LoVo (cell line): ENCODE data around the gene SMARCE1.
A peak's percentile ranks its signal among the peaks of the same experiment; 100 is the strongest.
"Not testable (repeated sequence)": the region's sequence is repeated elsewhere in the genome, so short reads cannot be mapped to it uniquely, and the experiment has no call there.

ENCODE experiments used
- DNase-seq: peaks from one replicate; pipeline ENCODE4 v3.0.0-alpha.2; 2016; ENCODE audit warnings: low spot score

The SMARCE1 gene

DNA sequence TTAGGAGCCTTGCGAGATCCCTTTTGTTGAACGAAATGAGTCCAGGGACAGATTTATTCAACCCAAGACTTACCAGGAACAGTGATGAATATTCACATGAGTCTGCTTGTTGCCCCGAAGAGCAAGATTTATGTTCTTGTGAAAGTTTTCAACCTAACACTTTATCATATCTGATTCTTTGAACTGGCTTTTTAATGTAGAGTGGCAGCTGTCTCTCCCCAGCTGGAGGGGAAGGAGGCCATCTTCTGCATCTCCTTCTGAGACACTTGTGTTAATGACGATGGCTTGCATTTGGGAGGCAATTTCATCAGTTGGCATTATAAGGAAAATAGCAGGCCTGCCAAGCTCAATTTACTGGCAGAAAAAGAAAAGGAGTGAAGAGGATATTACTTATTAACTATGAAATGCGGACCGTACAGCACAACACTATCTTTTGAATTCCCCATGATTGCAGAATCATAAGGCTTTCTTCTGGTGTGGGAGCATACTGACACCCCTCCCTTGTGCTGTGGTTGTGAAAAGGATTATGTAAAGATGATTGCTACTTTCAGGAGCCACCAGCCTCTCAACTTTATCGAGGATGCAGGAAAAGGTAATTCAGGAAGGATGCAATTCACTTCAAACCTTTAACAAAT lies 35.7 kb downstream of the SMARCE1 start:
- no peak for DNase-seq

DNA sequence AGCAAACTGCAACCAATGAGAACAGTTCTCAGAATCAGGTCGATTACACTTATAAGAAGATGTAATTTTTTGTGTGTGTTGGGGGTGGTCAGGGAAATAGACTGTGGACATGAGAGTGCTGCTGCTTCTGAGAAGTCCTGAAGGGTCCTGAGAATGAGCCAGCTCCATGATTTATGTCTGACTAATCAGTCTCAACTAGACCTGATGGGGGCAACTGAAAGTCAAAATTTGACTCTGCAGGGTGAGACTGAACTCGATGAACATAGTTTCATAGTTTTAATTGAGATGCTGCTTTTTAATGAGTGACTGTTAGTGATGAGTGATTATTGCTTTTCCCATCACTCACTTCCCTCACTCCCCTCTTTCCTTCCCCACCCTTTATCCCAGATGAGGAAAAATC lies 37.3 kb downstream of the SMARCE1 start:
- no peak for DNase-seq

DNA sequence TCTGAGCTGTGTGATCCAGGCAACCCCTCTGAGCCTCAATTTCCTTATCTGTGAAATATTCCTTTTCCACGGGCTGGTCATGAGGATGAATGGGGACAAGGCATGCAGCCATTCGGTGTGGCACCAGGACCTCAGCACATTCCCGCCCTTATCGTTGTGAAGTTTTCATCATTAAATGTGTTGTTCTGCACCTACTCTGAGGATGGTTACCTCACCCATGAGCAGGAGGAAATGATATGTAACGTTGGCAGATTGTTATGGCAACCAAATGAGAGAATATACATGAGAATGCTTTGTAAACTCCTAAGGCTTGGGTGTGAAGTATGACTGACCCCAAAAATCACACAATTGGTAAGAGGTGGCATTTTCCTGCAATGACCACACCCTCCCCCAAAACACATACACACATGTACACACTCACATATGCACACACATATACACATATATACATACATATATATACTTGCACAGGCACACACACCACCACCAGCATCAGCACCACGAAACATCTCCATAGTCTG lies 39.5 kb downstream of the SMARCE1 start:
- DNase-seq: no peak

DNA sequence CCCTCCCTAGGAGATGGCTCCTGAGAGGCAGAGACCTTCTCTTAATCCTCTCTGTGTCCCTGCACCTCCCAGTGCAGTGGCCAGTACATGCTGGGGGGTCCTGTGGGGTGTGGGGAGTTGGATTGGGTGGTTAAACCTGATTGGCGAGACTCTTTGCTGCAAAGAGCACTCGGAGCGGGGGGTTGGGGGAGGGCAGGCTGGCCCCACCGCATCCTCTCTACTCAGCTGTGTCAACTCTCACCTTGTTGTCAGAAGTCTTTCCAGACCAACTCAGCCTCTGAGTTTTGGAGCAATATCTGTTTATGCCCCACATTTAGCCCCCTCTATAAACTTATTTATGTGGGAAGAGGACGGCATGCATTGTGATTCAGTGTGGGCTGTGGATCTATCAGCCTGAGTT lies 40.0 kb downstream of the SMARCE1 start:
- no peak for DNase-seq

DNA sequence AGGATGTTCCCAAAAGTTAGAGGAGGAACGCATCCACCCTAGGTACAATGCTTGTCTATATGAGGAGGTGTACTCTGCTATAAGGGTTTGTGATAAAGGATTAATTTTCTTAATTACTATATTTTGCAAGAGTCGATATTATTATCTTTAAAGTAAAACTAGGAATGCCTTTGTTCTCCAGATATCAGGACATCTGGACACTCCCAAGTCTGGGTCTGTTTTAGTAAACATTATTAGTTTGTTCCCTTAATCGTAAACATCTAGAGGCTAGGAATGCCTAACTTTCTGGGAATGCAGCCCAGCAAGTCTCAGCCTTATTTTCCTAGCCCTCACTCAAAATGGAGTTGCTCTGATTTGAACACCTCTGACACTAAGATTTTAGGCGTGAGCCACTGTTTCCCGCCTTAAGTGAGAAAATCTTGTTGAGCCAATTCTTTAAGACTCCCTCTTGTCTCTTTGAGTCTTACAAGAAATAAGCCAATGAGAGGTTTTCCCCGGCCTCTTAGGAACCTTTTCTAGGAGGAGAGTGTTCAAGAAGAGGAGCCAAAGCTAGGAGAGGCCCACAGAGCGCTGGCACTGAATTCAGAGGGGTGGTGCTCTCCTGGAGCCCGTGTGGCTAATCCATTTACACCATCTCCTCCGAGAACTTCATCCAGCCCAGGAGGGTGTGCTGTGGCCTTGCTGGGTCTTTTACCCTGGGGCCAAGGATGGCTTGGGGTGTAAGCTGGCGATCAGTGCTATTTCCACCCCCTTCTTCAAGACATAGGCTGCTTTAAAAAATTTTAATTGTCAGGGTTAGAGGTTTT lies 40.9 kb downstream of the SMARCE1 start:
- DNase-seq: no peak

DNA sequence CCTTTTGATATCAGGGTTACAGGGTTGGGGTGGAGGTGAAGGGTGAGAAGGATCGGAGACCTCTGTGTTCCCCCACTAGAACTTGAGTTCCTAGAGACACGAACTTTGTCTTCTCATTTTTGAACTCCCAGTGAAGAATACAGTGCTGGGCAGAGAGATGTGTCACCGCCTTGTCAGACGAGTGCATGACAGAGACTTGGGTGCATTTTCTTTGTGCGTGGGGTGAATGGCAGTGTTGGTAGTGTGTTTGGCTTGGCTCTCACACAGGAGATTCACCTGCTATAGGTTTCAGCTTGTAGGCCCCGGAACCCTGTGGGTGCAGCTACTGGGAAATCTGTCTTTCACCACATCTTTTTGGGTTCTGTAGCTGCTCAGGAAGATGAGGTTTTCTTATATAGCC lies 42.3 kb downstream of the SMARCE1 start:
- no peak for DNase-seq

DNA sequence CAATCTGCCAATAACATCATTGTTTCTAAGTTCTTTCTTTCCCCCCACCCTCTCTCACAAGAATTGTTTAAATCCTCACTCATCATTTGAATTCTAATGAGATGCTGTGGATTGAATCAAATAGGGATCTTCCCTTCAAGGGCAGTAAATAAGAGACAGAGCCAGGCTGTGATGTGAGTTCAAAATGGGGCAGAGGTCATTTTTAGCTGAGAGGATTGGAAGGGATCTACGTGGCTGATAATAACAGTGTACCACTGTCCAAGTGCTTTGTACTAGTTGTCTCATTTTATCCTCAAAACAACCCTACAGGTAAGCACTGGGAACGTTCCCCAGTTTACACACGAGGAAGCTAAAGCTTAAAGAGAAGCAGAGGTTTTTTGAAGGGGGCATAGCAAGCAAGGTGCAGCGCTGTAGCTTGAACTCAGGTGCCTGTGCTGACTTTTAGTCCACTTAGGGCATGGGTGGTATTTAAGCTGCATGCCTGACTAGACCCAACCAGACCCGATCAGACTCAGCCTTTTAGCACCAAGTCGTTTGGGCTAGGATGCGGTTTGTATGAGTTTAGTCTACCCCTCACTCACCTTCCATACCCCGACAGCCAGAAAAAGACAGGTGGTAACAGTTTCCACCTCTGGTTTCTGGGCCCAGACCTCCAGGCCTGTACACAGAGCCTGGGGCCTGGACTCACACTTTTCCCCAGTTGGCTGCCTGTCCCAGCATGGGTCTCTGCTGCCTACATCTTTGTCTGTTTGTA lies 43.1 kb downstream of the SMARCE1 start:
- no peak for DNase-seq

DNA sequence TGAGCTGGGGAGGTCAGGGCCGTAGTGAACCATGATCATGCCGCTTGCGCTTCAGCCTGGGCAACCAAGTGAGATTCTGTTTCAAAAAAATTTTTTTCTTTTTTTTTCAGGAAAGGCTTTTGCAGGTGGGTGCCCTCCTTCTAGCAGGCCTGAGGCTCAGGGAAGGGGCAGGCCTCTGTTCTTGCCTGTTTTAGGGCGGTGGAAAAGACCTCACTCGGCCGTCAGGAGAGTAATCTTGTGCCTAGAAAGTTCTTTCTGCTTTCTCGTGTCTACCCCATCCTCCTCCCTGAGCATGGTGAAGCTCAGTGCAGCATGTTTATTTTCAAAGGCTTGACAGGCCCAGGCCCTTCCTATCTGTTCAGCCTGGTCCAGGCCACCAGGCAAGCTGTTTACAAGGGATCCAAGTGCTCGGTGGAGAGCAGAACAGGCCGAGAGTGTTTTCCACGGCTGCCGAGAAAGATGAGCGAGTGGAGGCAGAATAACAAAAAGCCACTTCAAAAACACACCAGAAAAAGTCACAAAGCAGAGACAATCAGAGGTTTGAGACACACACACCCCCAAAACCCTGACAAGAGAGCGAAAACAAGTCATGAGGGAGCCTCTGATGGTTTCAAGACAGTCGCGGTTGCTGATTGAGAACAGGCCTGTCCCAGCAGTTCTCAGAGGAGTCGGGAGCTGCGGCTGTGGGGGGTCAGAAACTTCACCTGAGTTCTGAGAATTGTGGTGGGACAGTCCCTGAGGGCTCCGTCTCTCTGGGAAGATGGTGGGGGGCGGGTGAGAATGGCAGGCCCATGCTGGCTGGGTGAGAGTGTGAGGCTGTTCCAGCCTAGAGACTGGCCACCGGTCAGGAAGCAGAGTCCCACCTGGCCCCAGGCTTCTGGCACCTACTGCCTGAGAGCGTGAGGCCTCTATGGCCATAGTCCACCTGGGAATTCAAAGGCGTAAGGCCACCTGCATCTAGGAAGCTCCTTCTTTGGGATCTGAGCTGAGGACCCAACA lies 44.9 kb downstream of the SMARCE1 start:
- no peak for DNase-seq

DNA sequence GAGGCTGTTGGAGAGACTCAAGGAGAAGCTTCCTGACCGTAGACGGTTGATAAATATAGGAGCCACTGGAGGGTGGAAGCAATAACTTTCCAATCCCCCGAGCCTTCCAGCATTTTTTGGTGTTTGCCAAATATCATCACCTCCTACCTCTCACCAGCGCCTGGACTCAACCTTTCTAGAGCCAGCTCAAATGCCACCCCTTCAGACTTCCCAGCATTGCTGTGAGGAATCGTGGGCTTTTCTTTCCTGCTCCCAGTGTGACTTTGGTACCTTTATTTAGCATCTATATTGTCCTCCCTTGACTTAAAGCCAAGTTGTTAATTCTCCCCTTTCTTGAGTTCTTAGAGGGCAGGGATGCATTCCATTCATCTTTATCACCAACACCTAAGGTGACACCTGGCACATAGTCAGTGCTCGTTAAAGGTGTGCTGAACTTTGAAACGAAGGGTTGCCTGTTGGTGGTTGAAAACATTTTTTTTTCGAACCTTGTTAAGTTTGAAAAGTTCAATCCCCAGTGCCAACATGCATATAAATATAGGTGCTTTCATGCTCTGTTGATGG lies 47.1 kb downstream of the SMARCE1 start:
- DNase-seq: peak; percentile 78

DNA sequence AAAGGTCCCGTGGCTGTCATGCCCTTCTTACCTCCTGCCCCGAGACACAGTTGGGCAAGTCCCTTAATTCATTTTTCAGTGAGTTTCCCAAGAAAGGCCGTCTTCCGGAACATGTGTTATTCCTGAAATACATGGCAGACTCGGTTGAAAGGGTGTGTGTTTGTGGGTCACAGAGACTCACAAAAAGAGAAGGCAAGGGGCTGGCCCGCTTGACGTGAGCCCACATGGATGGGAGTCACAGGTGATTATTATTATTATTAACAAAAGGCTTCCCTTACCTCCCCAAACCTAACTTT lies 48.2 kb downstream of the SMARCE1 start:
- no peak for DNase-seq

DNA sequence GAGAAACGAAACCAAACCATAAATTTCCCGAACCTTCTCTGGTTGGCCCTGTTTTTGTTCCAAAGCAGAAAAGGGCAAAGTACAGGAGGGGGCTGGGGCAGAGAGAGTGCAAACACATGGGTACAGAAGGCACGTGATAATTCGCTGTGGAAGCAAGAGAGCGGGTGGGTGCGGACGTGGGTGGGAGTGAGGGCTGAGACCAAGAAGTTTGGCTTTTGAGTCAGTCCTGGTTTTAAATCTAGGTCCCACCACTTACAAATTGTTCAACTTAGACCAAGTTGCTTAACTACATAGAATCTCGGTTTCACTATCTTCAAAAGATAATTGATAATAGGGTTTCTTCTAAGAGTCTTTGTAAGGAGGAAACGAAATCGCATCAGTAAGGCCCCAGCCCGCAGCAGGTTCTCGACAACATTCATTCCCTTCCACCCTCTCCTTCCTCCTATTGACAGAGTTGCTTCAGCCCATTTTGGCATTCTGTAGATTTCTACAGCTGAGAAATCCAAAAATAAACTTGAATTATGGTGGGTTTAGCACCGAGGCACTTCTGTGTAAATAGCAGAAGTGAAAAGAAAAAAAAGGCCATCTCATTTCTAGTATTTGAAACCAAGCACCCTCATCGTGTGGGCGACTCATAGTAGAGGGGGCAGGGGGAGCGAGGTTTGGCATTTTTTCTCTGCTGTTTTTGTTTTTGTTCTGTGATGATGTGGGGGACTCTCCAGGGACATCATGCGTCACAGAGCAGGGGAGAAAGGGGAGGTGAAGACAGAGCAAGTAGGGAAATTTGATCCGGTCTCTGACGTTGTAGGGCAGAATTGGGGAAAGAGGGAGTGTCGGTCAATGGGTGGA lies 48.8 kb downstream of the SMARCE1 start:
- no peak for DNase-seq

DNA sequence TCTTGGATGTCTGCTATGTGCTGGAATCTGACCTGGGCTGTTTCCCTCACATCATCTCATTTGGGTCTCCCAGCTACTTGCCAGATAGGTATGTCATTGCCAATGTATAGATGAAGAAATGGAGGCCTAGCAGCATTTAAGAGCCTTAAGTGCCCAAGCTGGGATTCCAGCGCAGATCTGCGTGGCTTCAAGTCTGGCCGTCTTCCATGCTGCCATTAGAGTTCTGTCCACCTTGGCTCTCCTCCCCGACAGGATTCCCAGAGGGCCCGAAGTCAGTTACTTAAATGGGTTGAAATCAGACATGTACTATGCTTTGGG lies 49.4 kb downstream of the SMARCE1 start:
- no peak for DNase-seq

DNA sequence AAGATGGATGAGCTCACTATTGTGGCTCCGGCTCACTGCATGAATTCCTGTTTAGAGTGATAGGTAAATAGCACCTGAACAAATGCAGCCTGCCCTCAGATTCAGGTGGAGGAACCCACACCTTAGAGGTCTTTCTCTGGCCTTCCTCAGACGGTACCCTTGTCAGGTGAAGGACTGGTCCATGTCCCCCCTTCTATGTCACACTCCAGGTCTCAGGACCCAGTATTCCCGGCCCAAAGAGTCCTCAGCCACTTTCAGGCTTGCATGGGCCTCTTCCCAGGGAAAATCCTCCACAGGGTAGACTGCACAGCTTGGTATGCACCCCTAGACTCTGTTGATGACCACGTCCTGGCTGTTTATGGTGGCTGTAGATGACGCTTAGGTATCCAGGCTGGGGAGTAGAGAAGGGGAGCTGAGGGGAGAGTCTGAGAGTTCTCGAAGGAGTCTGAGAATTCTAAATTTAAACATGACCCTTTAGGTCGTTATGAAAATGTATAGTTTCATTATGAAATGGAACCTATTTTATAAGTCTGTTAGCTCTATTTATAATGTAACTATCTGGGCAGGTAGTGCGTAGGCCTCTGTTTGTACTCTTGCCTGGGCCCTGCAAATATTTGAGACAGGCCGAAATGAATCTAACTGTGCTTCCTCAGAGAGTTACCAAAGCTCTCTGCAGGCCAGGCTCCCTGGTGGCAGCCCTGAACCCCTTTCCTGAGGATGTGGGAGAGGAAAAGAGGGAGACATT lies 49.9 kb downstream of the SMARCE1 start:
- DNase-seq: no peak

DNA sequence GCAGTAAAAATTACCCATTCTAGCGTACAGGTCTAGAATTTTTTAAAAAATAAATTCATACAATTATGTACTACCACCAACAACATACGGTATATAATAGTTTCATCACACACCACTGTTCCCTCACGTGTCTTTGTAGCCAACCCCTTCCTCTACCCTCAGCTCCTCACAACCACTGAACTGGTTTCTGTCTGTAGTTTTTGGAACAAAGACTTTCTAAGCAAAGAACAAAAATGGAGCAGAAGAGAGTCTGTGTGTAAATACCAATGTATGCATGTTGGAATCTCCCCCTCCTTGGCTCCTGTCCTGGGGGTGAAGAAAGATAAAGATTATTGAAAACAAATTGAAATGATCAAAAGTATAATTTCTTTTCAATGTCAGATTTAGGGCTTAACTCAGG lies 50.5 kb downstream of the SMARCE1 start:
- DNase-seq: no peak

DNA sequence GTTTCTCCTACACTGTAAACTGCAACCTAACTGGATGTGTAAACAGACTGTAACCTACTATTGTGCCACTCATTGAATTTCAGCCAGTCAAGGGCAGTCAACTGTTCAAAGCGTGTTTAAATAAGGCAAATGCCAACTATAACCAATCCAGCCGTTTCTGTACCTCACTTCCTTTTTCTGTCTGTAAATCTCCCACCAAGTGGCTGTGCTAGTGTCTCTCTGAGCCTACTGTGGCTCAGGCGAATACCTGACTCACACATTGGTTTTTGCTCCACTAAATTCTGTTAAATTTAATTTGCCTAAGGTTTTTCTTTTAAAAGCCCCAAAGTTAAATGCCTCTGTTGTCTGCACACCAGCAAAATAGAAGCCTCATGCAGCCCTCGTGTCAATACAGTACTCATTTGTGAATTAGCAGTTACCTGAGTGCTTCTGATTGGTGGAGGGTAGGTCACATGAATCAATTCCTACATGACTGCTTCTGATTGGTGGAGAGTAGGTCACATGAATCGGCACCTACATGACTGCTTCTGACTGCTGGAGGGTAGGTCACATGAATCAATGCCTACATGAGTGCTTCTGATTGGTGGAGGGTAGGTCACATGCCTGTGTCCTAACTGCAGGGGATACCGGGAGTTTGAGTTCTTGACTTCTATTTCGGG lies 51.2 kb downstream of the SMARCE1 start:
- DNase-seq: no peak

DNA sequence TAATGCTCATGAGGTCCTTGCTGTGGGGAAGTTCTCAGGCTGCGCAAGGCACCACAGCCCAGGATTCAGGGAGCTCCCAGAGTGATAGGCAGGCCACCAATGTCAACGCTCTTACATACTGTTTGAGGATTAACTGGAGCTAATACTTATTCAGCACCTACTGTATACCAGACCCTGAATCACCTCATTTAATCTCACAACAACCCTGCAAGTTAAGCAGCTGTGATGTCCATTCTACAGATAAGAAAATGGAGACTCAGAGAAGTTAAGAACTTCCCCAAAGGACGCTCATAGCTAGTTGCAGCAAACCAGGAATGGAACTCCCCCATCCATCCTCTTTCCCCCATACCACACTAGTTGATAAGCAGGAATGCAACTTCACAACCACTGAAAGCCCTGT lies 56.9 kb downstream of the SMARCE1 start:
- no peak for DNase-seq

DNA sequence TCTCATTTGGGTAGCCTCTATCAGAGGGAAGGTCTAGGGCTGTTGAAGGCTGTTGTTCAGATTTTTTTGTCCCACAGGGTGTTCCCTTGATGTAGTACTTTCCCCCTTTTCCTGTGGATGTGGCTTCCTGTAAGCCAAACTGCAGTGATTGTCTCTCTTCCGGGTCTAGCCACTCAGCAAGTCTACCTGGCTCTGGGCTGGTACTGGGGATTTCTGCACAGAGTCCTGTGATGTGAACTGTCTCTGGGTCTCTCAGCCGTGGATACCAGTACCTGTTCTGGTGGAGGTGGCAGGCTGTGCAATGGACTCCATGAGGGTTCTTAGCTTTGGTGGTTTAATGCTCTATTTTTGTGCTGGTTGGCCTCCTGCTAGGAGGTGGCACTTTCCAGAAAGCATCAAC lies 59.1 kb downstream of the SMARCE1 start:
- DNase-seq: no peak

DNA sequence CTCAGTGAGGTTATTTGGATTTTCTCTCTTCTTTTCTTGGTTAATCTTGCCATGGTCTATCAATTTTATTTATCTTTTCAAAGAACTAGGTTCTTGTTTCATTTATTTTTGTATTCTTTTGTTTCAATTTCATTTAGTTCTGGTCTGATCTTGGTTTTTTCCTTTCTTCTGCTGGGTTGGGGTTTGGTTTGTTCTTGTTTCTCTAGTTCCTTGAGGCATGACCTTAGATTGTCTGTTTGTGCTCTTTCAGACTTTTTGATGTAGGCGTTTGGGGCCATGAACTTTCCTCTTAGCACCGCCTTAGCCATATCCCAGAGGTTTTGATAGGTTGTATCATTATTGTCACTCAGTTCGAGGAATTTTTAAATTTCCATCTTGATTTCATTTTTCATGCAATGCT lies 61.4 kb downstream of the SMARCE1 start:
- DNase-seq: not testable (repeated sequence)

DNA sequence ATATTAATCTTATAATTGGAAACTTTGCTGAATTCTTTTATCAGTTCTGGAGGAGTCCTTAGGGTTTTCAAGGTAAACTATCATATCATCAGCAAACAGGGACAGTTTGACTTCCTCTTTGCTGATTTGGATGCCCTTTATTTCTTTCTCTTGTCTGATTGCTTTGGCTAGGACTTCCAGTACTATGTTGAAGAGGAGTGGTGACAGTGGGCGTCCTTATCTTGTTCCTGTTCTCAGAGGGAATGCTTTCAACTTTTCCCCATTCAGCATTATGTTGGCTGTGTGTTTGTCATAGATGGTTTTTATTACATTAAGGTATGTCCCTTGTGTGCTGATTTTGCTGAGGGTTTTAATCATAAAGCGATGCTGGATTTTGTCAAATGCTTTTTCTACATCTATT lies 62.7 kb downstream of the SMARCE1 start:
- not testable (repeated sequence) for DNase-seq
